Loucy (cell line): ENCODE measurements around the gene RTN4RL2.

ENCODE experiments used
- H2AFZ ChIP-seq: fragments of 200-600 bp; sonication (generic); 2 replicates; pipeline ENCODE4 v1.6.0; 2016; ENCODE audit warnings: antibody characterized with exemption, mild to moderate bottlenecking, low read length, moderate library complexity
- H3F3A ChIP-seq: fragments of 200-600 bp; 2 replicates; pipeline ENCODE4 v1.6.0; 2016; ENCODE audit warnings: antibody characterized with exemption, low read depth, mild to moderate bottlenecking
- H3K27me3 ChIP-seq: fragments of 200-600 bp; sonication (generic); 2 replicates; pipeline ENCODE4 v1.6.1; 2014; ENCODE audit warnings: low read length, mild to moderate bottlenecking; ENCODE audit not compliant: insufficient read depth, poor library complexity, severe bottlenecking
- H3K36me3 ChIP-seq: fragments of 200-600 bp; sonication (generic); 2 replicates; pipeline ENCODE4 v1.6.1; 2016; ENCODE audit warnings: low read length; ENCODE audit not compliant: insufficient read depth
- H3K4me1 ChIP-seq: fragments of 200-600 bp; sonication (generic); 2 replicates; pipeline ENCODE4 v1.5.1; 2014; ENCODE audit warnings: low read length, mild to moderate bottlenecking; ENCODE audit not compliant: insufficient read depth, poor library complexity, severe bottlenecking
- H3K4me2 ChIP-seq: fragments of 200-600 bp; sonication (generic); 2 replicates; pipeline ENCODE4 v1.6.0; 2014; ENCODE audit warnings: antibody characterized with exemption, low read length, low read depth, mild to moderate bottlenecking; ENCODE audit not compliant: poor library complexity, severe bottlenecking
- H3K4me3 ChIP-seq: fragments of 200-600 bp; sonication (generic); 2 replicates; pipeline ENCODE4 v1.5.1; 2014; ENCODE audit warnings: low read length, mild to moderate bottlenecking, mixed read lengths; ENCODE audit not compliant: poor library complexity, severe bottlenecking
- H3K79me2 ChIP-seq: fragments of 200-600 bp; sonication (generic); 2 replicates; pipeline ENCODE4 v1.6.1; 2014; ENCODE audit warnings: low read length; ENCODE audit not compliant: insufficient read depth
- H3K9ac ChIP-seq: fragments of 200-600 bp; sonication (generic); 2 replicates; pipeline ENCODE4 v1.6.0; 2014; ENCODE audit warnings: mild to moderate bottlenecking, low read depth, low read length, moderate library complexity; ENCODE audit not compliant: poor library complexity, severe bottlenecking
- H3K9me2 ChIP-seq: fragments of 200-600 bp; sonication (generic); replicated peaks from 2 replicates; pipeline ENCODE4 v1.6.1; 2016; ENCODE audit warnings: low read depth, low read length, mixed read lengths
- H3K9me3 ChIP-seq: fragments of 200-600 bp; sonication (generic); 2 replicates; pipeline ENCODE4 v1.6.1; 2014; ENCODE audit warnings: mild to moderate bottlenecking, antibody characterized with exemption, low read length, low read depth; ENCODE audit not compliant: insufficient read depth
- H4K20me1 ChIP-seq: fragments of 200-600 bp; sonication (generic); 2 replicates; pipeline ENCODE4 v1.6.0; 2014; ENCODE audit warnings: antibody characterized with exemption, low read length, mild to moderate bottlenecking; ENCODE audit not compliant: insufficient read depth, poor library complexity, severe bottlenecking
- EZH2phosphoT487 ChIP-seq: fragments of 200-600 bp; IDR thresholded peaks from 2 replicates; pipeline ENCODE4 v1.6.1; 2018; ENCODE audit warnings: antibody characterized with exemption, mild to moderate bottlenecking, moderate library complexity, borderline replicate concordance
- TF ChIP-seq, protein P1 (sequence below): fragments of 200-600 bp; sonication (generic); conservative IDR thresholded peaks from 2 replicates; pipeline ENCODE4 v1.5.1; 2014; ENCODE audit warnings: mild to moderate bottlenecking, antibody characterized with exemption, low read length

The RTN4RL2 gene

DNA sequence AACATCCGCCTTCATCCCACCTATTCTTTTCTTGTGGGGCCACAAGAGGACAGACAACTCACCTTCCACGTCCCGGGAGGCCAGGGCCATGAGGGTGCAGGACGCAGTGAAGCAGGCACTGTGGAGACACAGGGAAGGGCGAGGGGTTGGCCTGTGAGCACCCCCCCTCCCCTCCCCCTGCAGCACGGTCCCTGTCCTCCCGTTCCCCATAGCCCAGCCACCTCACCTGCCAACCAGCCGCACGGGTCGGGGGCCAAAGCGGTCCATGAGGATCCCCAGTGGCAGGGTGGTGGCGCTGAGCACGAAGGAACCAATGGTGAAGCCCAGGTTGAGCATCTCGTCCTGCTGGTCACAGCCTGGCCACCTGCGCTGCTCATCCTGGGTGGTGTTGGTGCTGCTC is 40.6 kb downstream of the RTN4RL2 start:
- H3K9me2 ChIP-seq: no peaks in the 10 kb centered on the region
- no peaks in the 10 kb centered on the region for H3F3A ChIP-seq
- no peaks in the 10 kb centered on the region for H4K20me1 ChIP-seq
- H3K27me3 ChIP-seq: no peaks in the 10 kb centered on the region
- no peak overlapping the region for H3K4me2 ChIP-seq
- peaks cover 36% of the 10 kb centered on the region; the same call in 1 of the 2 replicates for H3K36me3 ChIP-seq
- no peak overlapping the region for H3K4me3 ChIP-seq
- TF ChIP-seq, protein P1, sequence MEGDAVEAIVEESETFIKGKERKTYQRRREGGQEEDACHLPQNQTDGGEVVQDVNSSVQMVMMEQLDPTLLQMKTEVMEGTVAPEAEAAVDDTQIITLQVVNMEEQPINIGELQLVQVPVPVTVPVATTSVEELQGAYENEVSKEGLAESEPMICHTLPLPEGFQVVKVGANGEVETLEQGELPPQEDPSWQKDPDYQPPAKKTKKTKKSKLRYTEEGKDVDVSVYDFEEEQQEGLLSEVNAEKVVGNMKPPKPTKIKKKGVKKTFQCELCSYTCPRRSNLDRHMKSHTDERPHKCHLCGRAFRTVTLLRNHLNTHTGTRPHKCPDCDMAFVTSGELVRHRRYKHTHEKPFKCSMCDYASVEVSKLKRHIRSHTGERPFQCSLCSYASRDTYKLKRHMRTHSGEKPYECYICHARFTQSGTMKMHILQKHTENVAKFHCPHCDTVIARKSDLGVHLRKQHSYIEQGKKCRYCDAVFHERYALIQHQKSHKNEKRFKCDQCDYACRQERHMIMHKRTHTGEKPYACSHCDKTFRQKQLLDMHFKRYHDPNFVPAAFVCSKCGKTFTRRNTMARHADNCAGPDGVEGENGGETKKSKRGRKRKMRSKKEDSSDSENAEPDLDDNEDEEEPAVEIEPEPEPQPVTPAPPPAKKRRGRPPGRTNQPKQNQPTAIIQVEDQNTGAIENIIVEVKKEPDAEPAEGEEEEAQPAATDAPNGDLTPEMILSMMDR: no peak
- no peak for TF ChIP-seq EZH2phosphoT487
- no peaks in the 10 kb centered on the region for H3K9me3 ChIP-seq
- H3K4me1 ChIP-seq: no peaks in the 10 kb centered on the region
- no peak overlapping the region for H2AFZ ChIP-seq
- no peaks in the 10 kb centered on the region for H3K79me2 ChIP-seq
- H3K9ac ChIP-seq: no peak overlapping the region

DNA sequence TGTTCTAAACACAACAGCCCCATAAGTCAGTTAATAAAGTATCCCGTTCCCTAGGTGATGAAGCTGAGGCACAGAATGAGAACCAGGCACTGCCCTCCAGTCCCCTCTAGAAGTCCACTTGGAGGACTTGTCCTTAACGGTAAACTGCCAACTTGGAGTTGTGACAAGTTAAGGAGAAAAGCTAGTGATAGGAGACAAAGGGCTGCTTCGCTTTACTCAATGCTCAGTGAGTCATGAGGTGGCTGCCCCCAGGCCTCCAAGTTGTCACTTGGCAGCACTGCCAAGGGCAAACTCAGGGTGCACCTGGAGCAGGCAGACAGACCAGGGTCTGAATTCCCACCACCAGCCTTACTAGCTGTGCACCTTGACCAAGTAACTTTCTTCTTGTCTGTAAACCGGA is 41.6 kb downstream of the RTN4RL2 start:
- no peak overlapping the region for H2AFZ ChIP-seq
- H3K4me2 ChIP-seq: no peak overlapping the region
- H3K4me3 ChIP-seq: no peak overlapping the region
- TF ChIP-seq, protein P1: no peak
- TF ChIP-seq EZH2phosphoT487: no peak
- H3F3A ChIP-seq: no peaks in the 10 kb centered on the region
- H3K79me2 ChIP-seq: no peaks in the 10 kb centered on the region
- H3K27me3 ChIP-seq: no peaks in the 10 kb centered on the region
- H3K9ac ChIP-seq: no peak overlapping the region
- H3K9me3 ChIP-seq: no peaks in the 10 kb centered on the region
- H3K9me2 ChIP-seq: no peaks in the 10 kb centered on the region
- H4K20me1 ChIP-seq: no peaks in the 10 kb centered on the region
- peaks cover 28% of the 10 kb centered on the region; the same call in 1 of the 2 replicates for H3K36me3 ChIP-seq
- no peaks in the 10 kb centered on the region for H3K4me1 ChIP-seq

DNA sequence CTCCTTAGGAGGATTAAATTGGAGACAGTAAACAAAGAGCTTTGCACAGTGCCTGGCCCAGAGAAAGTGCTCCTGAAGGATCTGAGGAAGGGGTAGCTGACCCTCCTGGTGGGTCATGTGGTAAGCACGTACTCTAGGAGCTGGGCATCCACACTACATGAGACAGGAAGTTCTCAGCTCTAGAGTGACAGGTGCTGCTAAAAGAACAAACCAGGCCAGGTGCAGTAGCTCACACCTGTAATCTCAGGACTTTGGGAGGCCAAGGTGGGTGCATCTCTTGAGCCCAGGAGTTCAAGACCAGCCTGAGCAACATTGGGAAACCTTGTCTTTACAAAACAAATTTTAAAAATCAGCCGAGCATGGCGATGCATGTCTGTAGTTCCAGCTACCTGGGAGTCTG is 42.0 kb downstream of the RTN4RL2 start:
- no peaks in the 10 kb centered on the region for H3F3A ChIP-seq
- no peak overlapping the region for H3K4me3 ChIP-seq
- H3K4me2 ChIP-seq: no peak overlapping the region
- H3K9me2 ChIP-seq: no peaks in the 10 kb centered on the region
- no peaks in the 10 kb centered on the region for H3K79me2 ChIP-seq
- H3K9ac ChIP-seq: no peak overlapping the region
- H2AFZ ChIP-seq: no peak overlapping the region
- peaks cover 24% of the 10 kb centered on the region; the same call in 1 of the 2 replicates for H3K36me3 ChIP-seq
- no peaks in the 10 kb centered on the region for H4K20me1 ChIP-seq
- H3K4me1 ChIP-seq: no peaks in the 10 kb centered on the region
- no peaks in the 10 kb centered on the region for H3K27me3 ChIP-seq
- H3K9me3 ChIP-seq: no peaks in the 10 kb centered on the region
- TF ChIP-seq, protein P1: no peak
- TF ChIP-seq EZH2phosphoT487: no peak
